Measurements from ENCODE around the gene FOXN4.

The FOXN4 gene

DNA sequence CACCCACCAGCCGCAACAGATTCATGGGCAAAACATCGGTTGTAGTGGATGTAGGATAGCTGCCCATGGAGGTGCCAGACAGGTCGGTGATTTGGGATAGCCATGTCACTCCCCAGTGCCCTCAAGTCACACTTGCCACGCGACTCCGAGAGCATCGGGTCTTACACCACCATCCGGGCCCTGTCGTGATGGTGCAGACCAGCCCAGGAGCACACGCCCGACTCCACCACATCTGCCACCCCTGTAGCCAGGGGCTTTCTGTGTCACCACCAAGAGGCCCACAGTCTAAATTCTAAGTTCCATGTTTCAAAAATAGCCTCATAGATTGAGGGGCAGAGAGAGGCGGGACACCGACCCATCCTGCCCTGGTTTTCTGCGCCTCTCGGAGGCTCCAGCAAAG is 18.0 kb downstream of the FOXN4 start:
- TF ChIP-seq, protein P1, sequence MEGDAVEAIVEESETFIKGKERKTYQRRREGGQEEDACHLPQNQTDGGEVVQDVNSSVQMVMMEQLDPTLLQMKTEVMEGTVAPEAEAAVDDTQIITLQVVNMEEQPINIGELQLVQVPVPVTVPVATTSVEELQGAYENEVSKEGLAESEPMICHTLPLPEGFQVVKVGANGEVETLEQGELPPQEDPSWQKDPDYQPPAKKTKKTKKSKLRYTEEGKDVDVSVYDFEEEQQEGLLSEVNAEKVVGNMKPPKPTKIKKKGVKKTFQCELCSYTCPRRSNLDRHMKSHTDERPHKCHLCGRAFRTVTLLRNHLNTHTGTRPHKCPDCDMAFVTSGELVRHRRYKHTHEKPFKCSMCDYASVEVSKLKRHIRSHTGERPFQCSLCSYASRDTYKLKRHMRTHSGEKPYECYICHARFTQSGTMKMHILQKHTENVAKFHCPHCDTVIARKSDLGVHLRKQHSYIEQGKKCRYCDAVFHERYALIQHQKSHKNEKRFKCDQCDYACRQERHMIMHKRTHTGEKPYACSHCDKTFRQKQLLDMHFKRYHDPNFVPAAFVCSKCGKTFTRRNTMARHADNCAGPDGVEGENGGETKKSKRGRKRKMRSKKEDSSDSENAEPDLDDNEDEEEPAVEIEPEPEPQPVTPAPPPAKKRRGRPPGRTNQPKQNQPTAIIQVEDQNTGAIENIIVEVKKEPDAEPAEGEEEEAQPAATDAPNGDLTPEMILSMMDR (IDR thresholded peaks at IDR 0.05; ENCODE audit: control insufficient read depth, insufficient read depth, low read depth, low read length, missing control alignments) = no peak
- H3K4me3 ChIP-seq (ENCODE audit: control insufficient read depth, low read depth, low read length) = no peak overlapping the region; the same call in 1 of the 2 replicates
- DNase-seq (ENCODE audit: low read depth) = no peak

DNA sequence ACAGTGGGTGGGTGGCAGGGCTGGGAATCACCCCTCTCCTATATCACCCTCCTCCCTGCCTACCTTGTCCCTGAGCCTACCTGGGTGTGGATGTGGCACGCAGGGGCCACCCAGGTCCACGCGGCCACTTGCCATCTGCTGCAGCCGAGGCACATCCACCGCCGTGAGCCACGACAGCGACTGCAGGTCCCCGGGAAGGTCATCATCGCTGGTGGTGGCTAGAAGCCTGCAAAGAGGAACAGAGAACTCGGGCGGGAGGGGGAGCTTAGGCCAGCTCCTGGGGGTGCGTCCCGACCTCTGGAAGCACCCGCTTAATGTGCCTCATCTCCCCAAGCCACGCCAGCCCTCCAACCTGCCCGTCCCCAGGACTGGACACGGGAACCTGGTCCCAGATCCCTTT is 19.0 kb downstream of the FOXN4 start:
- no peak overlapping the region for H3K4me3 ChIP-seq (ENCODE audit: control insufficient read depth, low read depth, low read length)
- no peak for DNase-seq (ENCODE audit: low read depth)
- TF ChIP-seq, protein P1 (IDR thresholded peaks at IDR 0.05; ENCODE audit: control insufficient read depth, insufficient read depth, low read depth, low read length, missing control alignments) = no peak

DNA sequence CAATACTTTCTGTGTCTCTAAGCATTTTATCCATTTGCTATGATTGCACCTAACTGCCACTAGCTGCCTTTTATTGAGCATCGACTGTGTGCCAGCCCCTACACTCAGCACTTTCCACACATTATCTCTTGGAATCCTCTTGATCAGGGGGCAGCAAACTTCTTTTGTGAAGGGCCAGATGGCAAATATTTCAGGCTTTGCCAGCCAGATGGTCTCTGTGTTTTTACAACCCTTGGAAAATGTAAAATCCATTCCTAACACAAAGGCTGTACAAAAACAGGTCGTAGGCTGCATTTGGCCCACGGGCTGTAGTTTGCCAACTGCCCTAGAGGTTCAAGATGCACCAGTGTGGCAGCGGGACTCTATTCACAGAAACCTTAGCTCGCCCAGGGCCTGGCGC is 19.5 kb downstream of the FOXN4 start:
- H3K4me3 ChIP-seq (ENCODE audit: control insufficient read depth, low read depth, low read length) = no peak overlapping the region
- TF ChIP-seq, protein P1 (IDR thresholded peaks at IDR 0.05; ENCODE audit: control insufficient read depth, insufficient read depth, low read depth, low read length, missing control alignments) = no peak
- no peak for DNase-seq (ENCODE audit: low read depth)

DNA sequence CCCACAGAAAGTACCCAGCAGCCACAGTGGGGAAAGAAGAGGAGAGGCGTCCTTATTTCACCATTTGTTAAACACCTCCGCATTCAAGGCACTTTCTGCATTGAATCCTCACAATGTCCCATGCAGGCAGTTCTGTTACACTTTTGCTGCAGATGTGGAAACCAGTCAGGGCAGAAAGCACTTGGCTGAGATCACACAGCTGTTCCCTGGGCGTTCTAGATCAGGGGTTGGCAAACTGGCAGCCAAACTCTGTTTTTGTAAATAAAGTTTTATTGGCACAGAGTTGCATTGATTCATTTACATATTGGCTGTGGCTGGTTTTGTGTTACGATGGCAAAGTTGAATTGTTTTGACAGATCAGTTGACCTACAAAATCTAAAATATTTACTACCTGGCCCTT is 20.1 kb downstream of the FOXN4 start:
- no peak for DNase-seq (ENCODE audit: low read depth)
- no peak overlapping the region for H3K4me3 ChIP-seq (ENCODE audit: control insufficient read depth, low read depth, low read length)
- TF ChIP-seq, protein P1 (IDR thresholded peaks at IDR 0.05; ENCODE audit: control insufficient read depth, insufficient read depth, low read depth, low read length, missing control alignments) = no peak

DNA sequence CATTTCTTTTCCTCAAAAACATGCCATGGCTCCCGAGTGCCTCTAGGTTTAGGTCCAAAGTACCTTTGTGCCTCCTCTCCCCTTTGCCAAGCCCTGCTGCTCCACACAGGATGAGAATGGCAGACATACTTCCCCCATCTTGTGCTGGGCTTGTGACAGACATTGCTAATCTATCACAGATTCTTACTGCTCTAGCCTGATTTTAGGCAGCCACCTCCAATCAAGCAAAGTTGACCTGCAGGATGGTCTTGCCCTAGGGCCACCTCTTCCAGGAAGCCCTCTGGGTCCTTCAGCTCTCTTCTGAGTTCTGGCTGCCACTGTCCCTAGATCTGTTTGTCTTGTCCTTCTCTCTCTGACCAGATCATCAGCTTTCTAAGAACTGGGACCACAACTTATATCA is 20.5 kb downstream of the FOXN4 start:
- DNase-seq (ENCODE audit: low read depth) = no peak
- TF ChIP-seq, protein P1 (IDR thresholded peaks at IDR 0.05; ENCODE audit: control insufficient read depth, insufficient read depth, low read depth, low read length, missing control alignments) = no peak

DNA sequence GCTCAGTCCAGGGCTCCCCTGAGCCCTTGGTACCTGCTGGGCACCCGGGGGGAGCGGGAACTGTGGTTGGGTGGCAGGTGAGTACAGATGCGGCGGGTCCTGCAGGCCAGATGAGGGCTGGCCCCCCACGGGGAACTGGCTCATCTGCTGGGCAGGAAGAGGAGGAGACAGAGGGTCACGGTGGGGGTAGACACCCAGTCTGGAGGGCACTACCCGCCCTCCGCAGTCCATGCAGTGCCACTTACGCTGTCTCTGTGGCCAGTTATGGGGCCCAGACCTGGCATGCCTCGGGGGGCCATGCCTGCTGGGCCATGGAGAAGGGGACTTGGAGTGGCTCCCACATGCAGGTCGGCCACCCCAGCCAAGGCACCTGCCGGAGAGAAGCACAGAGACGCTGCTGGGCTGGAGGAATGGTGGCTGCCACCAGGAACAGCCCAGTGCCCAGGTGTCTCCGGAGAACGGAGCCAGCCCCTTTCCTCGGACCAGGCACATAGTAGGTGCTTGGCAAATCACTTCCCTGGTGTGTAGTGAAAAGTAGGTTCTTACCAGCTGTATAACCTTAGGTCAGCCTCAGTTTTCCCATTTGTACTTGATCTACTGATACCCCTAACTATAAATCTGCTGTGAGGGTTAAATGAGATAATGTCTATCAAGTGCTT is 21.1 kb downstream of the FOXN4 start:
- TF ChIP-seq, protein P1 (IDR thresholded peaks at IDR 0.05; ENCODE audit: control insufficient read depth, insufficient read depth, low read depth, low read length, missing control alignments) = no peak
- H3K4me3 ChIP-seq (ENCODE audit: control insufficient read depth, low read depth, low read length) = no peak overlapping the region
- DNase-seq (ENCODE audit: low read depth) = no peak

More for the DNA sequence above, 20.5 kb downstream of the FOXN4 start:
- H3K4me3 ChIP-seq (ENCODE audit: control insufficient read depth, low read depth, low read length) = no peak overlapping the region

All from AG09309 (cell line).